Vagina (tissue), 2 donors: ENCODE data around the gene TLE2.

Experiments used
- CTCF ChIP-seq, 3 experiments: fragments of 450-650 bp in 2 of 3; fragments of 200-600 bp in 1 of 3; sonication (generic) in 1 of 3; IDR thresholded peaks; one replicate each; pipeline ENCODE4 v1.5.1; 2017 to 2019; ENCODE audit warnings: antibody characterized with exemption in 3 of 3, mild to moderate bottlenecking in 2 of 3, moderate library complexity in 2 of 3
- POLR2A ChIP-seq, 2 donors: fragments of 450-650 bp; IDR thresholded peaks; one replicate each; pipeline ENCODE4 v1.6.1; 2017; ENCODE audit warnings: antibody characterized with exemption in 2 of 2, mild to moderate bottlenecking in 2 of 2, moderate library complexity in 2 of 2
- POLR2AphosphoS5 ChIP-seq, 2 donors: sonication (generic); formaldehyde crosslinking; IDR thresholded peaks; one replicate each; pipeline ENCODE4 v1.9.0; 2017; ENCODE audit warnings: antibody characterized with exemption in 2 of 2, mild to moderate bottlenecking in 2 of 2, low read depth in 1 of 2; ENCODE audit not compliant: insufficient read depth in 1 of 2

- TF ChIP-seq POLR2A (IDR thresholded peaks at IDR 0.05) (no peak), CTCF (IDR thresholded peaks at IDR 0.05) (no peak), POLR2AphosphoS5 (IDR thresholded peaks at IDR 0.05; ENCODE audit: insufficient read depth in 1 of 2, low read depth in 1 of 2) (no peak)
Observed at GRCh38 chr19:3001235-3001800, 27.8 kb downstream of the TLE2 start.
